IMR-90 (cell line): ENCODE measurements around the gene CBFA2T3. TPM values are rescaled to one million over a fixed set of nuclear protein-coding genes. Genes with fewer than 3 reads are reported as not detected.

ENCODE experiments used
- ATAC-seq: fragments of 200-7000 bp; cut with Tn5 transposase; 2 replicates; pipeline ENCODE4 v1.9.1; 2020; ENCODE audit warnings: low read depth, mild to moderate bottlenecking, moderate library complexity
- BruUV-seq: library from RNA; stranded (reverse); fragments of 400-500 nt; replicated peaks from 2 replicates; lab custom pipeline; 2021; lab: Mats Ljungman, UMichigan
- CTCF ChIA-PET: fragments of 300-600 bp; formaldehyde crosslinking; extraction: SDS; loops from one replicate; lab custom pipeline; 2021; ENCODE audit warnings: antibody characterized with exemption; lab: Yijun Ruan, JAX
- POLR2A ChIA-PET: fragments of 300-600 bp; sonication (Branson Sonifier 250); formaldehyde crosslinking; loops from one replicate; lab custom pipeline; 2022; ENCODE audit warnings: antibody characterized with exemption; ENCODE audit not compliant: unreplicated experiment; lab: Charles Lee
- DNase-seq: peaks from one replicate; pipeline ENCODE4 v3.0.0; 2013
- H2AFZ ChIP-seq: replicated peaks from 2 replicates; pipeline ENCODE3; 2013; ENCODE audit warnings: low read length, mild to moderate bottlenecking; ENCODE audit not compliant: poor library complexity
- H2AK5ac ChIP-seq: 2 replicates; pipeline ENCODE4 v1.6.1; 2013; ENCODE audit warnings: low read depth, low read length, inconsistent platforms
- H2AK9ac ChIP-seq: replicated peaks from 2 replicates; pipeline ENCODE3; 2013; ENCODE audit warnings: mild to moderate bottlenecking, low read depth, low read length, moderate library complexity; ENCODE audit not compliant: poor library complexity
- H2BK120ac ChIP-seq: 2 replicates; pipeline ENCODE4 v1.6.1; 2013; ENCODE audit warnings: low read depth, low read length, inconsistent platforms
- H2BK15ac ChIP-seq: 3 replicates; pipeline ENCODE4 v1.6.1; 2013; ENCODE audit warnings: low read depth, low read length, inconsistent platforms
- H2BK20ac ChIP-seq: 2 replicates; pipeline ENCODE4 v1.6.1; 2013; ENCODE audit warnings: low read depth, mild to moderate bottlenecking, inconsistent platforms, low read length, moderate library complexity
- H2BK5ac ChIP-seq: 2 replicates; pipeline ENCODE4 v1.6.1; 2013; ENCODE audit warnings: mild to moderate bottlenecking, low read depth, low read length, inconsistent platforms; ENCODE audit not compliant: poor library complexity, severe bottlenecking
- H3K14ac ChIP-seq: replicated peaks from 2 replicates; pipeline ENCODE4 v1.6.1; 2013; ENCODE audit warnings: low read depth, low read length, inconsistent platforms
- H3K18ac ChIP-seq: 2 replicates; pipeline ENCODE4 v1.6.1; 2013; ENCODE audit warnings: low read depth, low read length, control low read depth
- H3K23ac ChIP-seq: 2 replicates; pipeline ENCODE4 v1.6.1; 2013; ENCODE audit warnings: low read depth, low read length, inconsistent platforms
- H3K27ac ChIP-seq: 2 replicates; pipeline ENCODE4 v1.5.1; 2013; ENCODE audit warnings: mild to moderate bottlenecking, control low read depth, low read length; ENCODE audit not compliant: insufficient read depth
- H3K27me3 ChIP-seq: 2 replicates; pipeline ENCODE4 v1.6.1; 2013; ENCODE audit warnings: low read length; ENCODE audit not compliant: control insufficient read depth, insufficient read depth
- H3K36me3 ChIP-seq: 2 replicates; pipeline ENCODE4 v1.6.1; 2013; ENCODE audit warnings: low read length, mixed read lengths; ENCODE audit not compliant: control insufficient read depth, insufficient read depth
- H3K4ac ChIP-seq: 2 replicates; pipeline ENCODE4 v1.6.1; 2013; ENCODE audit warnings: low read depth, low read length, inconsistent platforms
- H3K4me1 ChIP-seq: 2 replicates; pipeline ENCODE4 v1.6.1; 2013; ENCODE audit warnings: low read length, mixed read lengths; ENCODE audit not compliant: control insufficient read depth, insufficient read depth
- H3K4me2 ChIP-seq: 2 replicates; pipeline ENCODE4 v1.6.1; 2013; ENCODE audit warnings: low read depth, mild to moderate bottlenecking, control low read depth, low read length, moderate library complexity
- H3K4me3 ChIP-seq: 2 replicates; pipeline ENCODE4 v1.5.1; 2013; ENCODE audit warnings: low read depth, mild to moderate bottlenecking, control low read depth, low read length, moderate library complexity; ENCODE audit not compliant: insufficient read depth
- H3K56ac ChIP-seq: 2 replicates; pipeline ENCODE4 v1.6.1; 2013; ENCODE audit warnings: low read length, inconsistent platforms; ENCODE audit not compliant: insufficient read depth; ENCODE audit errors: extremely low read depth
- H3K79me1 ChIP-seq, 2 experiments: 2 replicates each; pipeline ENCODE4 v1.6.1; 2013; ENCODE audit warnings: low read length in 2 of 2, inconsistent platforms in 1 of 2, low read depth in 1 of 2
- H3K9ac ChIP-seq: 2 replicates; pipeline ENCODE4 v1.6.1; 2013; ENCODE audit warnings: low read depth, low read length, control low read depth
- H3K9me1 ChIP-seq: 2 replicates; pipeline ENCODE4 v1.6.1; 2013; ENCODE audit warnings: low read length, inconsistent platforms; ENCODE audit not compliant: insufficient read depth
- H3K9me3 ChIP-seq: 2 replicates; pipeline ENCODE4 v1.6.1; 2013; ENCODE audit warnings: low read length; ENCODE audit not compliant: control insufficient read depth, insufficient read depth
- H4K20me1 ChIP-seq: 2 replicates; pipeline ENCODE4 v1.6.1; 2013; ENCODE audit warnings: low read length, inconsistent platforms; ENCODE audit not compliant: insufficient read depth
- H4K5ac ChIP-seq: 2 replicates; pipeline ENCODE4 v1.6.1; 2013; ENCODE audit warnings: mild to moderate bottlenecking, low read depth, low read length, control low read depth
- H4K8ac ChIP-seq, 2 experiments: 2 replicates each; pipeline ENCODE4 v1.6.1; 2013; ENCODE audit warnings: low read depth in 2 of 2, low read length in 2 of 2, control low read depth in 1 of 2, inconsistent platforms in 1 of 2
- H4K91ac ChIP-seq: 2 replicates; pipeline ENCODE4 v1.6.1; 2013; ENCODE audit warnings: low read depth, low read length, inconsistent platforms; ENCODE audit not compliant: insufficient read depth
- BHLHE40 ChIP-seq: fragments of 150-350 bp; IDR thresholded peaks from 2 replicates; pipeline ENCODE4 v1.6.1; 2016; ENCODE audit warnings: mild to moderate bottlenecking, low read depth, low read length
- CEBPB ChIP-seq: IDR thresholded peaks from 2 replicates; pipeline ENCODE4 v1.6.1; 2012; ENCODE audit warnings: low read depth, low read length, improper control_type of control experiment
- CHD1 ChIP-seq: IDR thresholded peaks from 2 replicates; pipeline ENCODE4 v1.6.1; 2012; ENCODE audit warnings: low read depth, low read length, improper control_type of control experiment
- CTCF ChIP-seq: conservative IDR thresholded peaks from 2 replicates; pipeline ENCODE4 v1.5.1; 2012; ENCODE audit warnings: mild to moderate bottlenecking, low read depth, low read length, improper control_type of control experiment
- FOS ChIP-seq: fragments of 150-350 bp; IDR thresholded peaks from 2 replicates; pipeline ENCODE4 v1.6.1; 2016; ENCODE audit warnings: low read depth, low read length
- MAFK ChIP-seq: IDR thresholded peaks from 2 replicates; pipeline ENCODE4 v1.6.1; 2012; ENCODE audit warnings: low read depth, low read length, improper control_type of control experiment
- MAZ ChIP-seq: IDR thresholded peaks from 2 replicates; pipeline ENCODE4 v1.6.1; 2012; ENCODE audit warnings: low read depth, mild to moderate bottlenecking, low read length, improper control_type of control experiment, moderate library complexity, borderline replicate concordance
- MXI1 ChIP-seq: IDR thresholded peaks from 2 replicates; pipeline ENCODE4 v1.6.1; 2012; ENCODE audit warnings: low read depth, mild to moderate bottlenecking, low read length, moderate library complexity, borderline replicate concordance
- NFE2L2 ChIP-seq: fragments of 150-350 bp; IDR thresholded peaks from 2 replicates; pipeline ENCODE4 v1.6.1; 2016; ENCODE audit warnings: low read depth, mild to moderate bottlenecking, low read length
- POLR2A ChIP-seq: IDR thresholded peaks from 2 replicates; pipeline ENCODE4 v1.6.1; 2012; ENCODE audit warnings: mild to moderate bottlenecking, low read depth, low read length
- RAD21 ChIP-seq: IDR thresholded peaks from 2 replicates; pipeline ENCODE4 v1.6.1; 2012; ENCODE audit warnings: low read length, improper control_type of control experiment
- RCOR1 ChIP-seq: IDR thresholded peaks from 2 replicates; pipeline ENCODE4 v1.6.1; 2012; ENCODE audit warnings: mild to moderate bottlenecking, low read length, improper control_type of control experiment; ENCODE audit not compliant: insufficient replicate concordance
- RFX5 ChIP-seq: IDR thresholded peaks from 2 replicates; pipeline ENCODE4 v1.8.0; 2012; ENCODE audit warnings: low read depth, mild to moderate bottlenecking, low read length, moderate library complexity
- SMC3 ChIP-seq: fragments of 150-350 bp; IDR thresholded peaks from 2 replicates; pipeline ENCODE4 v1.6.1; 2016; ENCODE audit warnings: low read depth, mild to moderate bottlenecking, antibody characterized with exemption, low read length, moderate library complexity
- USF2 ChIP-seq: fragments of 150-350 bp; IDR thresholded peaks from 2 replicates; pipeline ENCODE4 v1.6.1; 2017; ENCODE audit warnings: mild to moderate bottlenecking, antibody characterized with exemption, low read length, low read depth
- WGBS, 2 experiments: methylation state at CpG; one replicate each; pipeline versions ENCODE4 v1.1.5 to v1.1.7; 2013; ENCODE audit warnings: missing lambda C conversion rate in 2 of 2; ENCODE audit not compliant: insufficient read length in 1 of 2; ENCODE audit errors: extremely low coverage in 2 of 2; 5-methylcytosine and 5-hydroxymethylcytosine counted together
- dilution Hi-C: fragments of 300-500 bp; cut with HindIII; formaldehyde crosslinking; loops from one replicate; pipeline ENCODE4 v1.14.3; 2018; ENCODE audit warnings: low sequenced_read_pairs; ENCODE audit not compliant: unreplicated experiment
- in situ Hi-C: fragments of 300-500 bp; cut with MboI; formaldehyde crosslinking; loops from 3 replicates; pipeline ENCODE4 v1.14.3; 2019; ENCODE audit warnings: low sequenced_read_pairs, inconsistent platforms, mixed read lengths
- intact Hi-C: fragments of 100-400 bp; cut with micrococcal nuclease; formaldehyde crosslinking; loops from 2 replicates; pipeline ENCODE4 v1.10.0; 2022
- polyA plus RNA-seq, 3 experiments: library from polyadenylated mRNA; depleted of rRNA; stranded (reverse); fragments of >200 nt; gene quantifications; 2 replicates each; pipeline ENCODE4 v1.2.3, GENCODE V29; 2012; ENCODE audit warnings: low replicate concordance in 1 of 3
- total RNA-seq: library from RNA; depleted of rRNA; stranded (reverse); fragments of >200 nt; gene quantifications from 2 replicates; pipeline ENCODE4 v1.2.3, GENCODE V29; 2012
- TF ChIP-seq, protein P1 (sequence below): fragments of 150-350 bp; IDR thresholded peaks from 2 replicates; pipeline ENCODE4 v1.6.1; 2016; ENCODE audit warnings: low read depth, mild to moderate bottlenecking, low read length, moderate library complexity, borderline replicate concordance

CBFA2T3 gene
- total and polyA plus RNA-seq, 2 of the 4 experiments (the other 2 are of a cell fraction), result not detected

DNA sequence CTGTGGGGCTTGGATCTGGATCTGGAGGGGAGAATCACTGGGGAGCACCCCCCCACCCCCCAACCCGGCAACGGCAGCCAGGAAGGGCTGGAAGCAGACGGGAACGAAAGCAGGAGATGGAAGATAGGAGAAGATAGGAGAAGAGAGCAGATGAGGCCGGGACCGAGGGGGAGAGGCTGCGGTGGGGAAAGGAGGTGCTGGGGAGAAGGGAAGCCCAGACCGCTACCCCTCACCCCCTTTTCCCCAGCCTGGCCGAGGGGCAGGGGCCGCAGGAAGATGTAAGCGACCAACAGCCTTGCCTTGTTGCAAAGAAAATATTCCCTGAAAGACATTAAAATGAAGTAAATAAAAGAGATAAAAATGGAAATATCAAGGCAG is 26.8 kb upstream of the CBFA2T3 start:
- Histone ChIP-seq H4K91ac (no peak overlapping the region), H2AFZ (peak overlapping the region; percentile 27), H4K5ac (no peak overlapping the region), H2BK5ac (no peak overlapping the region), H3K4me3 (no peak overlapping the region), H2AK5ac (no peak overlapping the region), H3K9me3 (peaks cover 20% of the 10 kb centered on the region), H3K9me1 (no peaks in the 10 kb centered on the region), H3K4me2 (no peak overlapping the region), H3K4ac (no peak overlapping the region), H3K4me1 (no peaks in the 10 kb centered on the region), H3K14ac (no peak overlapping the region), H3K56ac (no peak overlapping the region), H2BK120ac (no peak overlapping the region), H2BK20ac (no peak overlapping the region), H3K27me3 (peaks cover 45% of the 10 kb centered on the region), H2BK15ac (no peak overlapping the region), H3K27ac (no peak overlapping the region), H4K8ac (no peak overlapping the region), H3K23ac (no peak overlapping the region), H4K20me1 (no peaks in the 10 kb centered on the region), H3K9ac (no peak overlapping the region), H3K79me1 (no peaks in the 10 kb centered on the region), H2AK9ac (no peak overlapping the region), H3K36me3 (no peaks in the 10 kb centered on the region), H3K18ac (no peak overlapping the region)
- intact Hi-C loops, result no loop called here
- in situ Hi-C loops, result no loop called here
- no peak for DNase-seq
- CTCF ChIA-PET, result no interaction called here
- dilution Hi-C loops, result no loop called here
- no peak for TF ChIP-seq SMC3
- no peak for TF ChIP-seq FOS
- no peak for TF ChIP-seq BHLHE40
- TF ChIP-seq RAD21, result no peak
- TF ChIP-seq CHD1, result no peak
- TF ChIP-seq, protein P1, sequence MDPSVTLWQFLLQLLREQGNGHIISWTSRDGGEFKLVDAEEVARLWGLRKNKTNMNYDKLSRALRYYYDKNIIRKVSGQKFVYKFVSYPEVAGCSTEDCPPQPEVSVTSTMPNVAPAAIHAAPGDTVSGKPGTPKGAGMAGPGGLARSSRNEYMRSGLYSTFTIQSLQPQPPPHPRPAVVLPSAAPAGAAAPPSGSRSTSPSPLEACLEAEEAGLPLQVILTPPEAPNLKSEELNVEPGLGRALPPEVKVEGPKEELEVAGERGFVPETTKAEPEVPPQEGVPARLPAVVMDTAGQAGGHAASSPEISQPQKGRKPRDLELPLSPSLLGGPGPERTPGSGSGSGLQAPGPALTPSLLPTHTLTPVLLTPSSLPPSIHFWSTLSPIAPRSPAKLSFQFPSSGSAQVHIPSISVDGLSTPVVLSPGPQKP, result no peak
- no peak for TF ChIP-seq MAFK
- no peak for TF ChIP-seq NFE2L2
- no peak for TF ChIP-seq POLR2A
- TF ChIP-seq RCOR1, result no peak
- TF ChIP-seq RFX5, result no peak
- TF ChIP-seq USF2, result no peak
- TF ChIP-seq MXI1, result no peak
- TF ChIP-seq CEBPB, result no peak
- TF ChIP-seq MAZ, result no peak
- TF ChIP-seq CTCF, result no peak
- POLR2A ChIA-PET, result no interaction called here
- no CpG with 5 or more reads among the region's 11 CpGs for WGBS, 2 experiments
- ATAC-seq, result no peak
- no TSS peak for BruUV-seq
